Naive thymus-derived CD4-positive, alpha-beta T cell (primary cell): ENCODE data around the gene RAMP2. TPM values are rescaled to one million over a fixed set of nuclear protein-coding genes. Genes with fewer than 3 reads are reported as not detected.

Source experiments
- ATAC-seq: fragments of 150-1000 bp; cut with Tn5 transposase; 2 replicates; pipeline ENCODE4 v1.10.0; 2021; ENCODE audit warnings: mild to moderate bottlenecking, moderate library complexity
- CTCF ChIA-PET: fragments of 350-600 bp; sonication (Branson Sonifier 250); formaldehyde crosslinking; loops from one replicate; lab custom pipeline; 2021; ENCODE audit warnings: antibody characterized with exemption; lab: Charles Lee
- POLR2A ChIA-PET: fragments of 350-600 bp; sonication (Branson Sonifier 250); formaldehyde crosslinking; loops from one replicate; lab custom pipeline; 2021; ENCODE audit warnings: antibody characterized with exemption, inconsistent platforms; lab: Charles Lee
- DNase-seq, 9 donors: peaks; one replicate each; pipeline versions ENCODE4 v3.0.0 to v3.0.0-alpha.2; 2020 to 2022; ENCODE audit warnings: mixed read lengths in 1 of 9
- H3K27ac ChIP-seq: one replicate; pipeline ENCODE4 v1.7.0; 2013; ENCODE audit warnings: mild to moderate bottlenecking, low read depth, low read length, moderate library complexity
- H3K27me3 ChIP-seq, 2 donors: one replicate each; pipeline ENCODE4 v1.7.0; 2013; ENCODE audit warnings: low read length in 2 of 2, mild to moderate bottlenecking in 2 of 2, moderate library complexity in 2 of 2; ENCODE audit not compliant: control insufficient read depth in 2 of 2, insufficient read depth in 2 of 2
- H3K36me3 ChIP-seq, 3 experiments: 1 replicate in 2 of 3; 2 replicates in 1 of 3; pipeline ENCODE4 v1.7.0; 2013; ENCODE audit warnings: low read length in 3 of 3, mild to moderate bottlenecking in 3 of 3, moderate library complexity in 1 of 3; ENCODE audit not compliant: insufficient read depth in 3 of 3, control insufficient read depth in 2 of 3
- H3K4me1 ChIP-seq, 2 donors: one replicate each; pipeline ENCODE4 v1.7.0; 2013; ENCODE audit warnings: low read length in 2 of 2, mild to moderate bottlenecking in 2 of 2, moderate library complexity in 1 of 2; ENCODE audit not compliant: control insufficient read depth in 2 of 2, insufficient read depth in 2 of 2
- H3K4me3 ChIP-seq: 2 replicates; pipeline ENCODE4 v1.7.0; 2013; ENCODE audit warnings: mild to moderate bottlenecking, low read length
- H3K9me3 ChIP-seq, 3 experiments: 1 replicate in 2 of 3; 2 replicates in 1 of 3; pipeline ENCODE4 v1.7.0; 2013; ENCODE audit warnings: low read length in 3 of 3; ENCODE audit not compliant: control insufficient read depth in 2 of 3
- H3K27ac Mint-ChIP-seq, 9 donors: one replicate each; pipeline ENCODE4 v1.8.0; 2020 to 2022; ENCODE audit warnings: mixed read lengths in 9 of 9, mild to moderate bottlenecking in 8 of 9, moderate library complexity in 5 of 9, inconsistent platforms in 2 of 9
- H3K27me3 Mint-ChIP-seq, 5 donors: one replicate each; pipeline ENCODE4 v1.8.0; 2021 to 2022; ENCODE audit warnings: mixed read lengths in 5 of 5, mild to moderate bottlenecking in 1 of 5
- H3K36me3 Mint-ChIP-seq, 5 donors: one replicate each; pipeline ENCODE4 v1.8.0; 2020 to 2022; ENCODE audit warnings: mixed read lengths in 5 of 5, mild to moderate bottlenecking in 3 of 5, inconsistent platforms in 1 of 5
- H3K4me1 Mint-ChIP-seq, 7 donors: one replicate each; pipeline ENCODE4 v1.8.0; 2020 to 2022; ENCODE audit warnings: mixed read lengths in 7 of 7, mild to moderate bottlenecking in 3 of 7, inconsistent platforms in 1 of 7
- H3K4me3 Mint-ChIP-seq, 10 donors: one replicate each; pipeline ENCODE4 v1.8.0; 2020 to 2022; ENCODE audit warnings: mild to moderate bottlenecking in 10 of 10, mixed read lengths in 10 of 10, moderate library complexity in 6 of 10, inconsistent platforms in 2 of 10
- H3K9me3 Mint-ChIP-seq, 11 donors: one replicate each; pipeline ENCODE4 v1.8.0; 2020 to 2022; ENCODE audit warnings: mixed read lengths in 11 of 11, mild to moderate bottlenecking in 4 of 11, inconsistent platforms in 1 of 11, moderate library complexity in 1 of 11
- intact Hi-C, 2 donors: fragments of 100-400 bp; cut with micrococcal nuclease; formaldehyde crosslinking; loops; one replicate each; pipeline ENCODE4 v1.15.1; 2023
- polyA plus RNA-seq, 2 donors: library from polyadenylated mRNA; unstranded; fragments of 300-500 nt; fragmentation: Illumina TruSeq; gene quantifications; one replicate each; pipeline ENCODE4 v1.2.3, GENCODE V29; 2021
- total RNA-seq, 6 experiments: library from RNA in 5 of 6; stranded (reverse) in 5 of 6; gene quantifications; 1 replicate in 5 of 6; 2 replicates in 1 of 6; pipeline ENCODE4 v1.2.3 and lab custom pipeline; 2021 to 2026

The RAMP2 gene
- total and polyA plus RNA-seq, 7 experiments from 2014 or later = not detected

DNA sequence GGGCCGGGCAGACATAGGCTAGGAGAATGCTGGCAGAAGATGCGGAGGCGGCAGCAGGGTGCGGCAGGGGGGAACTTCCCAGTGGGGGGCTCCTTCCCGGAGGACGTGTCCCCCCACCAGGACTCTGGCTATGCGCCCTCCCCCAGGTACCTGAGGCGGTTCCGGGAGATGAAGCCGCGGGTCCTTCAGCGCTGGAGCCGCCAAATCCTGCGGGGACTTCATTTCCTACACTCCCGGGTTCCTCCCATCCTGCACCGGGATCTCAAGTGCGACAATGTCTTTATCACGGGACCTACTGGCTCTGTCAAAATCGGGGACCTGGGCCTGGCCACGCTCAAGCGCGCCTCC lies 22.7 kb downstream of the RAMP2 start:
- Histone ChIP-seq H3K9me3 (no peaks in the 10 kb centered on the region), H3K4me1 (peaks cover 6 to 16% of the 10 kb centered on the region in 2 donors), H3K4me3 (no peak overlapping the region), H3K36me3 (peaks cover 0 to 15% (median 3%) of the 10 kb centered on the region in 3 experiments), H3K27me3 (peaks cover 0 to 28% of the 10 kb centered on the region in 2 donors), H3K27ac (no peak overlapping the region)
- Mint-ChIP-seq H3K27ac (no peak overlapping the region), H3K9me3 (peaks cover 0 to 5% (median 0%) of the 10 kb centered on the region in 11 donors), H3K4me1 (peaks cover 16 to 43% (median 31%) of the 10 kb centered on the region in 7 donors), H3K27me3 (peaks cover 60 to 83% (median 69%) of the 10 kb centered on the region in 5 donors), H3K36me3 (peaks cover 5 to 20% (median 11%) of the 10 kb centered on the region in 5 donors), H3K4me3 (peak overlapping the region in 2 of 10 donors; percentile 29 to 53)
- ChIA-PET CTCF (no interaction called here), POLR2A (no interaction called here)
- no peak for DNase-seq
- intact Hi-C loops = no loop called here
- ATAC-seq = no peak

DNA sequence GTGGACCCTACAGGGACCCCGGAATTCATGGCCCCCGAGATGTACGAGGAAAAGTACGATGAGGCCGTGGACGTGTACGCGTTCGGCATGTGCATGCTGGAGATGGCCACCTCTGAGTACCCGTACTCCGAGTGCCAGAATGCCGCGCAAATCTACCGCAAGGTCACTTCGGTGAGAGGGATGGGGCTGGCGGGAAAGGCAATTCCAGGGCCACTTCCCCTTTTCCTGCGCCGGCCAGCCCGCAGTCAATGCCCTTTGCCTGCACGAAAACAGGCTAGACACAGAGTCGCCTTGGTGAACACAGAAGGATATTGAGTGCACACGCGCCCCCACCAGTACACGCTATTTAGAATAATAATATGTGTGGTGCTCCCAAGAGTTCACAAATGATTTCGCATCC lies 23.4 kb downstream of the RAMP2 start:
- H3K27ac ChIP-seq = no peak overlapping the region
- H3K4me1 Mint-ChIP-seq = peaks cover 15 to 39% (median 30%) of the 10 kb centered on the region in 7 donors
- intact Hi-C loops = no loop called here
- H3K27me3 ChIP-seq = peaks cover 0 to 28% of the 10 kb centered on the region in 2 donors
- ChIA-PET CTCF (interaction anchor here (0.5 kb wide), 1 partner anchor 543 kb away, joined by 3 read pairs; no protein-coding TSS in a partner anchor), POLR2A (no interaction called here)
- no peaks in the 10 kb centered on the region for H3K9me3 ChIP-seq
- H3K36me3 ChIP-seq = peaks cover 0 to 8% (median 0%) of the 10 kb centered on the region in 3 experiments
- peaks cover 0 to 5% (median 0%) of the 10 kb centered on the region in 11 donors for H3K9me3 Mint-ChIP-seq
- H3K27me3 Mint-ChIP-seq = peaks cover 60 to 84% (median 75%) of the 10 kb centered on the region in 5 donors
- no peak overlapping the region for H3K27ac Mint-ChIP-seq
- H3K4me3 Mint-ChIP-seq = peak overlapping the region in 9 of 10 donors; percentile 17 to 78 (median 53)
- no peak overlapping the region for H3K4me3 ChIP-seq
- DNase-seq = no peak
- H3K36me3 Mint-ChIP-seq = peaks cover under 1 to 15% (median 5%) of the 10 kb centered on the region in 5 donors
- no peak for ATAC-seq
- H3K4me1 ChIP-seq = peaks cover 6 to 16% of the 10 kb centered on the region in 2 donors

DNA sequence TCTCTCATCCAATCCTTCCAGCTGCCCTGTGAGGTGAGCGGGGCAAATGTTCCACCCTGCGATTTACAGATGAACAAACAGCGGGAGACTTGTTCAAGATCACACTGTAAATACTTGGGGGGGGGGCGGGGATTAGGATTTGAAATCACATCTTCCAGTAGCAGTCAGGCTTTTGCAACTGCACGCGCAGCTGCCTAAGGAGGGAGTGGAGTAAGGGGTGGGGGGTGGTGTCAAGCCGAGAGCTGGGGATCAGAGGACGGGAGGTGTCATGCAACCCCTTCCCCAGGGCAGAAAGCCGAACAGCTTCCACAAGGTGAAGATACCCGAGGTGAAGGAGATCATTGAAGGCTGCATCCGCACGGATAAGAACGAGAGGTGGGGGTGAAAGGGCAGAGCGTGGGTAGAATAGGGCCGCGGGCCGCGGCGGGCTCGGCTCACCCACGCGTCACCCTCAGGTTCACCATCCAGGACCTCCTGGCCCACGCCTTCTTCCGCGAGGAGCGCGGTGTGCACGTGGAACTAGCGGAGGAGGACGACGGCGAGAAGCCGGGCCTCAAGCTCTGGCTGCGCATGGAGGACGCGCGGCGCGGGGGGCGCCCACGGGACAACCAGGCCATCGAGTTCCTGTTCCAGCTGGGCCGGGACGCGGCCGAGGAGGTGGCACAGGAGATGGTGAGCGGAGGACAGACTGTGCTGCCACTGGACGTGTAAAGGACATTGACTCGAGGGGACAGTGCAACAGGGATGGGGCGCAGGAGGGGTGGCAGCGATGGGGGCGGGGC lies 24.0 kb downstream of the RAMP2 start:
- Mint-ChIP-seq H3K27ac (peak overlapping the region in 1 of 9 donors; percentile 26), H3K9me3 (peaks cover 0 to 5% (median 0%) of the 10 kb centered on the region in 11 donors), H3K36me3 (peaks cover 0 to 11% (median 0%) of the 10 kb centered on the region in 5 donors), H3K27me3 (peaks cover 60 to 81% (median 73%) of the 10 kb centered on the region in 5 donors), H3K4me3 (peak overlapping the region; percentile 12 to 78 (median 52)), H3K4me1 (peaks cover 11 to 35% (median 26%) of the 10 kb centered on the region in 7 donors)
- H3K27ac ChIP-seq = no peak overlapping the region
- ATAC-seq (no peak), DNase-seq (no peak)
- peaks cover 0 to 28% of the 10 kb centered on the region in 2 donors for H3K27me3 ChIP-seq
- no peak overlapping the region for H3K4me3 ChIP-seq
- ChIA-PET POLR2A (interaction anchor here (0.6 kb wide), 1 partner anchor 51 kb away, joined by 3 read pairs; no protein-coding TSS in a partner anchor), CTCF (interaction anchor here (0.5 kb wide), 1 partner anchor 544 kb away, joined by 3 read pairs; no protein-coding TSS in a partner anchor)
- no peaks in the 10 kb centered on the region for H3K9me3 ChIP-seq
- peaks cover 6 to 16% of the 10 kb centered on the region in 2 donors for H3K4me1 ChIP-seq
- peaks cover 0 to 2% (median 0%) of the 10 kb centered on the region in 3 experiments for H3K36me3 ChIP-seq
- intact Hi-C loops = no loop called here

DNA sequence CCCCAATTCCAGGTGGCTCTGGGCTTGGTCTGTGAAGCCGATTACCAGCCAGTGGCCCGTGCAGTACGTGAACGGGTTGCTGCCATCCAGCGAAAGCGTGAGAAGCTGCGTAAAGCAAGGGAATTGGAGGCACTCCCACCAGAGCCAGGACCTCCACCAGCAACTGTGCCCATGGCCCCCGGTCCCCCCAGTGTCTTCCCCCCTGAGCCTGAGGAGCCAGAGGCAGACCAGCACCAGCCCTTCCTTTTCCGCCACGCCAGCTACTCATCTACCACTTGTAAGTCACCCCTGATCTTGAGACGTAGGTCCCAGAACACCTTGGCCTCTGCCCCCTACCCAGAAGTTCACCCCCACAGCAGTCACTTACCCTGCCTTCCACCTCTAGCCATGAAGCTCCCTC lies 26.2 kb downstream of the RAMP2 start:
- Histone ChIP-seq H3K27ac (no peak overlapping the region), H3K4me3 (no peak overlapping the region), H3K4me1 (peaks cover 6 to 16% of the 10 kb centered on the region in 2 donors), H3K9me3 (no peaks in the 10 kb centered on the region), H3K36me3 (no peaks in the 10 kb centered on the region), H3K27me3 (peaks cover 0 to 19% of the 10 kb centered on the region in 2 donors)
- H3K36me3 Mint-ChIP-seq = peaks cover 0 to 11% (median 0%) of the 10 kb centered on the region in 5 donors
- H3K27me3 Mint-ChIP-seq = peaks cover 51 to 72% (median 62%) of the 10 kb centered on the region in 5 donors
- H3K4me3 Mint-ChIP-seq = peak overlapping the region in 1 of 10 donors; percentile 79
- H3K27ac Mint-ChIP-seq = no peak overlapping the region
- POLR2A ChIA-PET = interaction anchor here (1.0 kb wide), 1 partner anchor 11 kb away, joined by 3 read pairs; no protein-coding TSS in a partner anchor
- ATAC-seq (no peak), DNase-seq (no peak)
- peaks cover 7 to 28% (median 24%) of the 10 kb centered on the region in 7 donors for H3K4me1 Mint-ChIP-seq
- intact Hi-C loops = no loop called here
- H3K9me3 Mint-ChIP-seq = peaks cover 0 to 6% (median 0%) of the 10 kb centered on the region in 11 donors
- CTCF ChIA-PET = no interaction called here

DNA sequence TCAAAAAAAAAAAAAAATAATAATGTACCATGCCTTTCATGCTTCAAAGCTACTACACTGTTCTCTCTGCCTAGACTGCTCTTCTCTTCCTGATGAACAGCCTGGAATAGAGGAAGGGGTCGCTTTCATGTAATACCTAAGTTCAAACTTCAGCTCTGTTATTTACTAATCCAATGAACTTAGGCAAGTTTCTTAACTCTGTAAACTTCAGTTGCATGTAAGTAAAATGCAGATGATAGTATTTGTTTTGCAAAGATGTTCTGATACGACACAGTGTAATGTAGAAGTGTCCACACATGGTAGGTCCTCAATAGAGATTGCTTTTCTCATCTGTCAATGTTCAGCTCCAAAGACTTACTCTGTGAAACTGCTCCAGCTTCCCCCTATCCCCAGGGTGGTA lies 30.9 kb downstream of the RAMP2 start:
- Histone ChIP-seq H3K27ac (no peak overlapping the region), H3K4me1 (no peaks in the 10 kb centered on the region), H3K9me3 (no peaks in the 10 kb centered on the region), H3K36me3 (no peaks in the 10 kb centered on the region), H3K4me3 (no peak overlapping the region), H3K27me3 (no peaks in the 10 kb centered on the region)
- H3K4me3 Mint-ChIP-seq = no peak overlapping the region
- ChIA-PET CTCF (interaction anchor here (0.9 kb wide), 1 partner anchor 11 kb away, joined by 3 read pairs; no protein-coding TSS in a partner anchor), POLR2A (interaction anchor here (0.6 to 0.7 kb wide), 2 partner anchors 480 to 775 kb away, joined by 3 read pairs; partner anchors contain the start of gene DNAJC7)
- H3K9me3 Mint-ChIP-seq = peaks cover 0 to 6% (median 0%) of the 10 kb centered on the region in 11 donors
- peaks cover 0 to 9% (median 5%) of the 10 kb centered on the region in 5 donors for H3K36me3 Mint-ChIP-seq
- no peak overlapping the region for H3K27ac Mint-ChIP-seq
- ATAC-seq = no peak
- H3K27me3 Mint-ChIP-seq = peaks cover 13 to 27% (median 18%) of the 10 kb centered on the region in 5 donors
- intact Hi-C loops = no loop called here
- peaks cover 9 to 14% (median 10%) of the 10 kb centered on the region in 7 donors for H3K4me1 Mint-ChIP-seq
- DNase-seq = no peak

DNA sequence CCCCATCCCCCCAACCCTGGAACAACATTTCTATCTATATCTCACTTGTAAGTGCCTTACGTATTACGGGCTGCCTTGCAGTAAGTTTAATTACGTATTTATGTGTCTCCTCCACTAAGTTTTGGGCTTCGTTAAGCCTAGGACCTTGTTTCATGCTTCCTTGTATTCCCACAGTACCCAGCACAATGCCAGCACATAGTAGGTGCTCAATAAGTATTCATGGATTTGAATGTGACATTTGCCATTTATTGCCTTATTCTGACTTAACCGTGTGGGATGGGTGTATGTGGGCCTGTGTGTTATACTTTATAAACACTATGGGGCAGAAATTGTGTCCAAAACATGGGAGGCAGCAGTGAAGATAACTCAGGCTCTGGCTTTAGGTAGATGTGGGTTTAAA lies 31.5 kb downstream of the RAMP2 start:
- no peak overlapping the region for H3K4me3 ChIP-seq
- Mint-ChIP-seq H3K27me3 (peaks cover 8 to 23% (median 12%) of the 10 kb centered on the region in 5 donors), H3K4me3 (no peak overlapping the region), H3K36me3 (peaks cover 0 to 9% (median 5%) of the 10 kb centered on the region in 5 donors), H3K27ac (no peak overlapping the region), H3K4me1 (peaks cover 12 to 19% (median 16%) of the 10 kb centered on the region in 7 donors), H3K9me3 (peaks cover 0 to 6% (median 0%) of the 10 kb centered on the region in 11 donors)
- no peaks in the 10 kb centered on the region for H3K9me3 ChIP-seq
- peaks cover 2 to 4% of the 10 kb centered on the region in 2 donors for H3K4me1 ChIP-seq
- intact Hi-C loops = no loop called here
- no peak for ATAC-seq
- ChIA-PET POLR2A (no interaction called here), CTCF (no interaction called here)
- no peaks in the 10 kb centered on the region for H3K27me3 ChIP-seq
- no peak overlapping the region for H3K27ac ChIP-seq
- no peaks in the 10 kb centered on the region for H3K36me3 ChIP-seq
- no peak for DNase-seq
